AG04450 (cell line): ENCODE results near the gene PLPP3. TPM values are rescaled to one million over a fixed set of nuclear protein-coding genes. Genes with fewer than 3 reads are reported as not detected.

ENCODE experiments used
- CTCF ChIA-PET: fragments of 300-600, 350-600 bp; formaldehyde crosslinking; extraction: SDS; loops from one replicate; lab custom pipeline; 2022; ENCODE audit warnings: antibody characterized with exemption, inconsistent platforms; lab: Charles Lee
- POLR2A ChIA-PET: fragments of 350-600 bp; formaldehyde crosslinking; extraction: SDS; loops from one replicate; lab custom pipeline; 2021; ENCODE audit warnings: antibody characterized with exemption, inconsistent platforms; lab: Yijun Ruan, JAX
- DNase-seq: peaks from one replicate; pipeline ENCODE4 v3.0.0-alpha.2; 2011; ENCODE audit warnings: low read depth, low spot score
- H3K27ac ChIP-seq: one replicate; pipeline ENCODE4 v1.5.1; 2012; ENCODE audit warnings: low read depth, low read length, control low read depth
- H3K27me3 ChIP-seq: one replicate; pipeline ENCODE4 v1.6.0; 2012; ENCODE audit warnings: low read length; ENCODE audit not compliant: control insufficient read depth, insufficient read depth
- H3K4me3 ChIP-seq: 2 replicates; pipeline ENCODE4 v1.5.1; 2011; ENCODE audit warnings: mild to moderate bottlenecking, low read depth, low read length, control low read depth
- H3K9me3 ChIP-seq: 2 replicates; pipeline ENCODE4 v1.5.1; 2012; ENCODE audit warnings: low read length; ENCODE audit not compliant: control insufficient read depth, insufficient read depth
- CTCF ChIP-seq: IDR thresholded peaks from 2 replicates; pipeline ENCODE4 v1.5.1; 2011; ENCODE audit warnings: low read depth, low read length, control low read depth, inconsistent platforms
- polyA plus RNA-seq: library from polyadenylated mRNA; depleted of rRNA; stranded (reverse); fragments of >200 nt; gene quantifications from 2 replicates; pipeline ENCODE4 v1.2.3, GENCODE V29; 2011

The PLPP3 gene
- polyA plus RNA-seq, 1 experiment: 210 TPM

DNA sequence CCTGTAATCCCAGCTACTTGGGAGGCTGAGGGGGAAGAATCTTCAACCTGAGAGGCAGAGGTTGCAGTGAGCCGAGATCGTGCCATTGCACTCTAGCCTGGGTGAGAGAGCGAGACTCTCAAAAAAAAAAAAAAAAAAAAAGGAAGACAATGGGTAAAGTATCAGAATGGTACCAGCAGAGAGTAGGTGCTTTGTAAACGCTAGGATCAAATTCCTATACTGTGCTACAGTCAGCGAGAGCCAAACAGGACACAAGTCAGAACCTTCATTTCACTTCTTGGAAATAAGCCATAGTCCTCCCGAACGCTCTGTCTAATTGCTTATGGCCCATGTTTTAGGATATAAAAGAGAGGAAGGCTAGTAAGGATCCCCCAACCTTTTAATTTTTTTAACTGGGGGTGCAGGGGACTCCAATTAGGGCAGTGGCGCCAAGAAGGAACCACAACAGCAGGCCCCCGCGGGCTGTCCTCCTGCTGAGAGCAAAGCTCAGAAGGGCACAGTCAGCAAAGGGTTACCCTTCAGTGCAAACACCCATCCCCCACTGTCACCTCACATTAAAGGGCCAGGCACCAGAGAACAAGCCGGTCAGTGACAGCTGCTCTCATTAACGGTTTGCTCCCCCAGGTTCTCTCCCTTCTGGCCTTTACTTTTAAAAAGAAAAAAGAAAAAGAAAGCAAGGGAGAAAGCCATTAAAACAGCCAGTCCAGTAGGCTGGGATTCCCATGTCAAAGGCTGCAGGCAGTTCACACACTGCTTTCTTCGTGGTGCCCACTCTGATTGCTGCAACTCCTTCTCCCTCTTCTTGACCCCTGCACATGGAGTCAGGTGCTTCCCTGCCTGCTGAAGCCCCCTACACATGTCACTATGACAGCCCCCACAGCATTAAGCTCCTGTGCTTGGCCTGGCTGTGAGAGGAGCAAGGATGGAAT is 69.4 kb downstream of the PLPP3 start:
- no peak for TF ChIP-seq CTCF
- Histone ChIP-seq H3K4me3 (no peak overlapping the region), H3K9me3 (no peaks in the 10 kb centered on the region), H3K27me3 (no peaks in the 10 kb centered on the region), H3K27ac (no peak overlapping the region)
- DNase-seq: no peak
- ChIA-PET CTCF (no interaction called here), POLR2A (interaction anchor here (0.7 kb wide), 1 partner anchor 208 kb away, joined by 6 read pairs; no protein-coding TSS in a partner anchor)

- no peak for DNase-seq
- no peak overlapping the region for H3K4me3 ChIP-seq
- CTCF ChIA-PET: interaction anchor here (0.6 kb wide), 1 partner anchor 1225 kb away, joined by 4 read pairs; no protein-coding TSS in a partner anchor
- no peaks in the 10 kb centered on the region for H3K9me3 ChIP-seq
- POLR2A ChIA-PET: no interaction called here
- no peak overlapping the region for H3K27ac ChIP-seq
- no peak for TF ChIP-seq CTCF
- no peaks in the 10 kb centered on the region for H3K27me3 ChIP-seq
These were observed 70.8 kb downstream of the PLPP3 start for GRCh38 chr1:56508523-56508983.

DNA sequence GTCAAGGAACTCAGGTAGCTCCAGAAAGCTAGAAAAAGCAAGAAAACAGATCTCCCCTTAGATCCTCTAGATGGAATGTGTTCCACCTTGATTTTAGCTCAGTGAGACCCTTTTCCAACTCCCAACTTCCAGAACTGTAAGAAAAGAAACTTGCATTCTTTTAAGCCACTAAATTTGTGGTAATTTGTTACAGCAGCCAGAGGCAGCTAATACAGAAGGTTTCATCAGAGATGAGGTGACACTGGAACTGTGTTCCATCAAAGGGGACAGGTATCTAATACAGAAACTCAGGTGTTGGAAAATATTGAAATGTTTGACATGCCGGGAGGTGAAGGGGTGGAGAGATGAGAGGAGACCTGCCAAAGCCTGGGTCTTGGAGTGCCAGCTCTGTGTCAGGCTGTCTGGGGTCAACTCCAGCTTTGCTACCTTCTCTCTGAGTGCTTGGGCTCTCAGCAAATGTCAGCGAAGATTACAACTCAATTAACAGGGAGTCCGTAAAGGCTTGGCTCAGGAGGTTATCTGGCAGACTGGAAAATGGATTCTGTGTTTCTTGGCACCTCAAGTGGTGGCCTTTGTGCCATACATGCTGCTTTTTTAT is 71.3 kb downstream of the PLPP3 start:
- no peaks in the 10 kb centered on the region for H3K27me3 ChIP-seq
- CTCF ChIA-PET: no interaction called here
- H3K27ac ChIP-seq: no peak overlapping the region
- H3K9me3 ChIP-seq: no peaks in the 10 kb centered on the region
- TF ChIP-seq CTCF: no peak
- POLR2A ChIA-PET: no interaction called here
- DNase-seq: no peak
- no peak overlapping the region for H3K4me3 ChIP-seq

GRCh38 chr1:56506951-56507491 is 72.3 kb downstream of the PLPP3 start:
- Histone ChIP-seq H3K27ac (no peak overlapping the region), H3K27me3 (no peaks in the 10 kb centered on the region), H3K4me3 (no peak overlapping the region), H3K9me3 (no peaks in the 10 kb centered on the region)
- TF ChIP-seq CTCF: no peak
- DNase-seq: no peak
- ChIA-PET POLR2A (no interaction called here), CTCF (no interaction called here)
